SK-N-SH treated with all-trans-retinoic acid at 6 μM for 48 hours (cell line): ENCODE results near the gene BRSK1.

Source experiments
- ARNTL ChIP-seq: fragments of 450-650 bp; formaldehyde crosslinking; IDR thresholded peaks from 2 replicates; pipeline ENCODE4 v1.5.0; 2020; ENCODE audit warnings: low read depth, mild to moderate bottlenecking, moderate library complexity, borderline replicate concordance
- CSDC2 ChIP-seq: fragments of 250-450 bp; sonication (Bioruptor Pico); IDR thresholded peaks from 2 replicates; pipeline ENCODE4 v1.5.0; 2020; ENCODE audit warnings: mild to moderate bottlenecking, moderate library complexity
- GLIS3 ChIP-seq: fragments of 250-450 bp; sonication (Bioruptor Pico); IDR thresholded peaks from 2 replicates; pipeline ENCODE4 v1.5.0; 2020; ENCODE audit warnings: mild to moderate bottlenecking, moderate library complexity
- ISL1 ChIP-seq: fragments of 250-450 bp; sonication (Bioruptor Pico); IDR thresholded peaks from 2 replicates; pipeline ENCODE4 v2.1.2; 2022; ENCODE audit warnings: mild to moderate bottlenecking, moderate library complexity
- POU6F1 ChIP-seq: fragments of 250-450 bp; sonication (Bioruptor Pico); IDR thresholded peaks from 2 replicates; pipeline ENCODE4 v1.8.0; 2021; ENCODE audit warnings: low read depth, mild to moderate bottlenecking, moderate library complexity, borderline replicate concordance
- RARB ChIP-seq: fragments of 250-450 bp; sonication (Bioruptor Pico); IDR thresholded peaks from 2 replicates; pipeline ENCODE4 v1.8.0; 2021; ENCODE audit warnings: mild to moderate bottlenecking, moderate library complexity
- SNAI2 ChIP-seq: fragments of 250-450 bp; sonication (Bioruptor Pico); IDR thresholded peaks from 2 replicates; pipeline ENCODE4 v1.5.0; 2020; ENCODE audit warnings: mild to moderate bottlenecking, moderate library complexity
- TCF4 ChIP-seq: fragments of 250-450 bp; sonication (Bioruptor Pico); IDR thresholded peaks from 2 replicates; pipeline ENCODE4 v1.8.0; 2021; ENCODE audit warnings: mild to moderate bottlenecking, moderate library complexity, borderline replicate concordance
- ZFP3 ChIP-seq: fragments of 250-450 bp; sonication (Bioruptor Pico); IDR thresholded peaks from 2 replicates; pipeline ENCODE4 v1.5.0; 2020; ENCODE audit warnings: mild to moderate bottlenecking, moderate library complexity
- ZFP30 ChIP-seq: fragments of 450-650 bp; formaldehyde crosslinking; IDR thresholded peaks from 2 replicates; pipeline ENCODE4 v1.5.0; 2022; ENCODE audit warnings: mild to moderate bottlenecking, moderate library complexity
- TF ChIP-seq, protein P1 (sequence below): fragments of 250-450 bp; sonication (Bioruptor Pico); IDR thresholded peaks from 2 replicates; pipeline ENCODE4 v1.8.0; 2020; ENCODE audit warnings: mild to moderate bottlenecking, moderate library complexity, borderline replicate concordance

DNA sequence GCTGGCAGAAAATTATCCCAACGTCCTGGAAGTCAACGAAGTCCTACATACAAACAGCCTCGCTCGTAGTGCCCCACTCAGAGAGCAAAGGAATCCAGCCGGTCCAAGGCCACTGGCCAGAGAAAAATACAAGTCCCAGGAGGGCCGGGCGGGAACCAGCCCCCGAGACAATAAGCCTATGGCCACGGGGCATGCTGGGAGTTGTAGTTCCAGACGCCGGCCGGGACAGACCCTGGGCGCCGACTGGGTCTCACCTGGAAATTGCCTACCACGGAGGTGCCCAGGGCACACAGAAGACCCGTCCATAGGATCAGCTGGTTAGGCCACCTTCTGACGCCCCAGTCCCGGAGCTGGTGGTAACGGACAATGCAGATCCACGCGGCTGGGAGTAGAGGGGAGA is 36.0 kb downstream of the BRSK1 start:
- TF ChIP-seq ZFP30 (CRISPR knock-in tag) (no peak), RARB (no peak), ZFP3 (CRISPR knock-in tag) (no peak), TCF4 (CRISPR knock-in tag) (no peak), SNAI2 (CRISPR knock-in tag) (no peak), GLIS3 (CRISPR knock-in tag) (no peak), POU6F1 (CRISPR knock-in tag) (no peak), ARNTL (no peak), CSDC2 (no peak), ISL1 (CRISPR knock-in tag) (no peak)
- TF ChIP-seq, protein P1, sequence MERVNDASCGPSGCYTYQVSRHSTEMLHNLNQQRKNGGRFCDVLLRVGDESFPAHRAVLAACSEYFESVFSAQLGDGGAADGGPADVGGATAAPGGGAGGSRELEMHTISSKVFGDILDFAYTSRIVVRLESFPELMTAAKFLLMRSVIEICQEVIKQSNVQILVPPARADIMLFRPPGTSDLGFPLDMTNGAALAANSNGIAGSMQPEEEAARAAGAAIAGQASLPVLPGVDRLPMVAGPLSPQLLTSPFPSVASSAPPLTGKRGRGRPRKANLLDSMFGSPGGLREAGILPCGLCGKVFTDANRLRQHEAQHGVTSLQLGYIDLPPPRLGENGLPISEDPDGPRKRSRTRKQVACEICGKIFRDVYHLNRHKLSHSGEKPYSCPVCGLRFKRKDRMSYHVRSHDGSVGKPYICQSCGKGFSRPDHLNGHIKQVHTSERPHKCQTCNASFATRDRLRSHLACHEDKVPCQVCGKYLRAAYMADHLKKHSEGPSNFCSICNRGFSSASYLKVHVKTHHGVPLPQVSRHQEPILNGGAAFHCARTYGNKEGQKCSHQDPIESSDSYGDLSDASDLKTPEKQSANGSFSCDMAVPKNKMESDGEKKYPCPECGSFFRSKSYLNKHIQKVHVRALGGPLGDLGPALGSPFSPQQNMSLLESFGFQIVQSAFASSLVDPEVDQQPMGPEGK (CRISPR knock-in tag) = no peak
